ENCODE measurements around the gene INKA1. TPM values are rescaled to one million over a fixed set of nuclear protein-coding genes. Genes with fewer than 3 reads are reported as not detected.

INKA1 gene
- total and polyA plus RNA-seq, 2 of the 8 experiments (the other 6 are each of a cell fraction or from before 2014, with no cell fraction given), result 1.3 to 4.7 TPM

DNA sequence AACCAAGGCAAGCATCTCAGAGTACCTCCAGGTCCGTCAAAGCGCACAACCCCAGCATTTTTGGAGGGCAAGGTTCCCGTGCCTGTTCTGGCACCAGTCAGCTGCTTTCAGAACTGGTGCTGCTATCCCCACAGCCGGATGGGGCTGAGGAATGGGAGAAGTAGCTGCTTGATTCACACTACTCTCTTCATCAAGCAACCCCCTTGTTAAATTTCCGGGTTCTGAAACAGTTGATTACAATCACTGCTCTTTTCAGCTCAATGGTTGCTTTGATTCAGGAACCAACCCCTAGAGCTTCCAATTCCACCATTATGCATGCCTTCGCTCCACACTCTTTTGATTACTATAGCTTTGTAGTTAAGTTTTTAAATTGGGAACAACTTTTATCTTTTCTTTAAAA is 23.0 kb downstream of the INKA1 start:
- Histone ChIP-seq H3K56ac (replicated peaks; ENCODE audit: insufficient read length, low read depth, low read length) (no peak overlapping the region), H3K4ac (replicated peaks; ENCODE audit: insufficient read length, low read depth, low read length) (no peak overlapping the region), H3K36me3 (ENCODE audit: control insufficient read depth in 2 of 4, insufficient read depth in 4 of 4, low read length in 3 of 4) (peaks cover 4 to 24% (median 14%) of the 10 kb centered on the region in 4 experiments; a peak in 6 of 8 replicates), H2AFZ (ENCODE audit: low read length) (no peak overlapping the region), H3K18ac (ENCODE audit: extremely low read depth, low read length) (no peak overlapping the region), H4K91ac (replicated peaks; ENCODE audit: insufficient read length, low read length) (no peak overlapping the region), H2BK12ac (ENCODE audit: low read depth, low read length) (no peak overlapping the region), H3K4me3 (ENCODE audit: extremely low read depth in 1 of 4, insufficient read depth in 2 of 4, low read depth in 3 of 4, low read length in 4 of 4) (no peak overlapping the region), H3K4me2 (ENCODE audit: insufficient read depth in 1 of 2, low read depth in 2 of 2, low read length in 2 of 2) (no peak overlapping the region), H4K5ac (ENCODE audit: insufficient read length, low read depth, low read length) (no peak overlapping the region), H2BK5ac (ENCODE audit: low read depth, low read length) (no peak overlapping the region), H2AK5ac (ENCODE audit: low read depth, low read length) (no peak overlapping the region), H4K20me1 (replicated peaks in 1 of 2; ENCODE audit: control insufficient read depth in 1 of 2, insufficient read depth in 2 of 2, low read length in 2 of 2) (peaks cover 0 to 3% of the 10 kb centered on the region in 2 experiments), H3K9ac (replicated peaks in 1 of 4; ENCODE audit: extremely low read depth in 1 of 4, low read depth in 3 of 4, low read length in 3 of 4) (no peak overlapping the region), H3K27me3 (replicated peaks in 1 of 4; ENCODE audit: control insufficient read depth in 3 of 4, extremely low read depth in 1 of 4, insufficient read depth in 3 of 4, low read length in 3 of 4) (no peaks in the 10 kb centered on the region), H2BK120ac (replicated peaks; ENCODE audit: low read depth, low read length) (no peak overlapping the region), H3K23me2 (ENCODE audit: low read depth, low read length) (no peaks in the 10 kb centered on the region), H3K23ac (ENCODE audit: insufficient read length) (no peak overlapping the region), H3K14ac (ENCODE audit: insufficient read length) (no peak overlapping the region), H4K8ac (ENCODE audit: extremely low read depth, insufficient read depth, low read length) (no peak overlapping the region), H3K79me2 (ENCODE audit: control insufficient read depth in 1 of 2, insufficient read depth in 2 of 2, low read length in 2 of 2) (no peaks in the 10 kb centered on the region), H2BK20ac (ENCODE audit: low read length) (no peak overlapping the region), H2BK15ac (ENCODE audit: low read length) (no peak overlapping the region), H3K9me3 (ENCODE audit: insufficient read depth in 2 of 2, low read depth in 1 of 2, low read length in 1 of 2) (no peaks in the 10 kb centered on the region), H3K79me1 (ENCODE audit: low read depth, low read length) (no peaks in the 10 kb centered on the region), H3K4me1 (replicated peaks in 1 of 4; ENCODE audit: control insufficient read depth in 3 of 4, insufficient read depth in 4 of 4, low read length in 3 of 4) (no peaks in the 10 kb centered on the region), H3K27ac (ENCODE audit: low read depth, low read length) (no peak overlapping the region)
- TF ChIP-seq POLR2A (IDR thresholded peaks at IDR 0.05; ENCODE audit: control extremely low read depth in 1 of 2, low read depth in 2 of 2, low read length in 2 of 2) (no peak), BRCA1 (IDR thresholded peaks at IDR 0.05; ENCODE audit: low read depth, low read length) (no peak), TBP (IDR thresholded peaks at IDR 0.05; ENCODE audit: low read depth, low read length) (no peak), SIX5 (IDR thresholded peaks at IDR 0.05; ENCODE audit: low read depth, low read length) (no peak)
- WGBS, 2 experiments (ENCODE audit: extremely low coverage in 1 of 2, insufficient coverage in 1 of 2, insufficient read length in 1 of 2, insufficient replicate concordance in 2 of 2, low coverage in 1 of 2, low lambda C conversion rate in 2 of 2, missing lambda C conversion rate in 1 of 2), result 87% methylated on average over 6 of the region's 6 CpGs; no CpG with 5 or more reads in 1 of the 2 experiments
- ChIA-PET CTCF (ENCODE audit: partially characterized antibody) (interaction anchor here (1.2 to 7.3 kb wide), 5 partner anchors 9 to 86 kb away, joined by 3 to 88 read pairs (median 4); partner anchors contain the start of gene INKA1), POLR2A (ENCODE audit: partially characterized antibody) (interaction anchor here (0.6 to 1.9 kb wide), 4 partner anchors 9 to 107 kb away, joined by 3 to 7 read pairs (median 4); partner anchors contain the start of gene AMIGO3)
- FAIRE-seq, result no peak
- no peak for DNase-seq (ENCODE audit: low read depth in 1 of 2, low spot score in 2 of 2)
